H9 (cell line): ENCODE measurements around the gene SLCO2A1. TPM values are rescaled to one million over a fixed set of nuclear protein-coding genes. Genes with fewer than 3 reads are reported as not detected.

Experiments used
- DNase-seq: peaks from one replicate; pipeline ENCODE4 v3.0.0-alpha.2; 2017
- H2AFZ ChIP-seq: one replicate; pipeline ENCODE4 v1.6.1; 2013; ENCODE audit warnings: mild to moderate bottlenecking, low read length, control low read depth, moderate library complexity
- H2AK5ac ChIP-seq: 2 replicates; pipeline ENCODE4 v1.6.1; 2013; ENCODE audit warnings: low read length, control low read depth, mixed read lengths; ENCODE audit not compliant: insufficient read length
- H2BK120ac ChIP-seq: one replicate; pipeline ENCODE4 v1.6.1; 2013; ENCODE audit warnings: low read depth, mild to moderate bottlenecking, low read length, control low read depth, inconsistent platforms; ENCODE audit not compliant: poor library complexity, severe bottlenecking
- H2BK12ac ChIP-seq: 2 replicates; pipeline ENCODE4 v1.6.1; 2013; ENCODE audit warnings: low read length, control low read depth, mixed read lengths, low read depth; ENCODE audit not compliant: insufficient read length
- H2BK15ac ChIP-seq: 2 replicates; pipeline ENCODE4 v1.6.1; 2013; ENCODE audit warnings: low read depth, low read length, control low read depth
- H2BK20ac ChIP-seq: one replicate; pipeline ENCODE4 v1.6.1; 2013; ENCODE audit warnings: low read depth, mild to moderate bottlenecking, low read length, control low read depth, inconsistent platforms; ENCODE audit not compliant: poor library complexity, severe bottlenecking
- H2BK5ac ChIP-seq: 2 replicates; pipeline ENCODE4 v1.6.1; 2013; ENCODE audit warnings: low read length, control low read depth, mixed read lengths; ENCODE audit not compliant: insufficient read length
- H3K14ac ChIP-seq: 2 replicates; pipeline ENCODE4 v1.6.1; 2013; ENCODE audit warnings: low read length, control low read depth; ENCODE audit not compliant: insufficient read depth
- H3K18ac ChIP-seq: 2 replicates; pipeline ENCODE4 v1.6.1; 2013; ENCODE audit warnings: low read depth, mild to moderate bottlenecking, mixed read lengths, low read length, control low read depth; ENCODE audit not compliant: insufficient read length
- H3K23ac ChIP-seq: 2 replicates; pipeline ENCODE4 v1.6.1; 2013; ENCODE audit warnings: low read length, control low read depth, mixed read lengths, low read depth; ENCODE audit not compliant: insufficient read length
- H3K23me2 ChIP-seq: 2 replicates; pipeline ENCODE4 v1.6.1; 2013; ENCODE audit warnings: low read depth, mild to moderate bottlenecking, mixed read lengths, low read length, control low read depth; ENCODE audit not compliant: insufficient read length, poor library complexity, severe bottlenecking
- H3K27ac ChIP-seq: 2 replicates; pipeline ENCODE4 v1.5.1; 2013; ENCODE audit warnings: low read length, control low read depth, mixed read lengths, low read depth; ENCODE audit not compliant: insufficient read length
- H3K27me3 ChIP-seq: 2 replicates; pipeline ENCODE4 v1.6.1; 2013; ENCODE audit warnings: low read length, control low read depth, inconsistent platforms; ENCODE audit not compliant: insufficient read depth
- H3K4ac ChIP-seq: 2 replicates; pipeline ENCODE4 v1.6.1; 2013; ENCODE audit warnings: low read depth, mild to moderate bottlenecking, control low read depth, inconsistent platforms, low read length, moderate library complexity
- H3K4me1 ChIP-seq: 2 replicates; pipeline ENCODE4 v1.6.1; 2013; ENCODE audit warnings: low read length, control low read depth, inconsistent platforms; ENCODE audit not compliant: insufficient read depth
- H3K4me2 ChIP-seq: 2 replicates; pipeline ENCODE4 v1.6.1; 2013; ENCODE audit warnings: low read length, control low read depth, mixed read lengths; ENCODE audit not compliant: insufficient read length, insufficient read depth
- H3K56ac ChIP-seq: 2 replicates; pipeline ENCODE4 v1.6.1; 2013; ENCODE audit warnings: low read depth, mild to moderate bottlenecking, mixed read lengths, low read length, control low read depth; ENCODE audit not compliant: insufficient read length
- H3K79me1 ChIP-seq: 2 replicates; pipeline ENCODE4 v1.6.1; 2013; ENCODE audit warnings: low read depth, mild to moderate bottlenecking, moderate library complexity, low read length, control low read depth, inconsistent platforms; ENCODE audit not compliant: insufficient read depth, poor library complexity, severe bottlenecking
- H3K79me2 ChIP-seq: 2 replicates; pipeline ENCODE4 v1.6.1; 2013; ENCODE audit warnings: low read length, control low read depth, inconsistent platforms; ENCODE audit not compliant: insufficient read depth
- H3K9ac ChIP-seq: 2 replicates; pipeline ENCODE4 v1.6.1; 2013; ENCODE audit warnings: low read length, control low read depth, mixed read lengths; ENCODE audit not compliant: insufficient read length; ENCODE audit errors: extremely low read depth
- H3K9me3 ChIP-seq: one replicate; pipeline ENCODE4 v1.6.1; 2013; ENCODE audit warnings: low read depth, low read length, inconsistent platforms; ENCODE audit not compliant: control insufficient read depth
- H3T11ph ChIP-seq: one replicate; pipeline ENCODE4 v1.6.1; 2013; ENCODE audit warnings: mild to moderate bottlenecking, low read length, control low read depth, inconsistent platforms
- H4K20me1 ChIP-seq: one replicate; pipeline ENCODE4 v1.6.1; 2013; ENCODE audit not compliant: control insufficient read depth, insufficient read length, insufficient read depth
- H4K5ac ChIP-seq: 2 replicates; pipeline ENCODE4 v1.6.1; 2013; ENCODE audit warnings: low read depth, mild to moderate bottlenecking, mixed read lengths, low read length, control low read depth; ENCODE audit not compliant: insufficient read length
- H4K8ac ChIP-seq: replicated peaks from 2 replicates; pipeline ENCODE4 v1.6.1; 2013; ENCODE audit warnings: low read length, control low read depth, mixed read lengths, low read depth; ENCODE audit not compliant: insufficient read length
- H4K91ac ChIP-seq: 2 replicates; pipeline ENCODE4 v1.6.1; 2013; ENCODE audit warnings: low read depth, mild to moderate bottlenecking, moderate library complexity, mixed read lengths, low read length, control low read depth; ENCODE audit not compliant: insufficient read length
- H3K27ac Mint-ChIP-seq, 3 experiments: 2 replicates in 2 of 3; 3 replicates in 1 of 3; pipeline ENCODE4 v1.8.0; 2020 to 2021; ENCODE audit warnings: mixed read lengths in 3 of 3, mild to moderate bottlenecking in 1 of 3, moderate library complexity in 1 of 3
- H3K27me3 Mint-ChIP-seq: 2 replicates; pipeline ENCODE4 v1.8.0; 2021; ENCODE audit warnings: low read depth, mild to moderate bottlenecking, moderate library complexity, mixed read lengths
- H3K36me3 Mint-ChIP-seq, 3 experiments: 2 replicates in 2 of 3; 3 replicates in 1 of 3; pipeline ENCODE4 v1.8.0; 2020 to 2021; ENCODE audit warnings: low read depth in 3 of 3, mixed read lengths in 3 of 3; ENCODE audit not compliant: insufficient read depth in 1 of 3
- H3K4me1 Mint-ChIP-seq, 2 experiments: 2 replicates each; pipeline ENCODE4 v1.8.0; 2020; ENCODE audit warnings: mixed read lengths in 2 of 2
- H3K4me3 Mint-ChIP-seq, 2 experiments: 2 replicates in 1 of 2; 3 replicates in 1 of 2; pipeline ENCODE4 v1.8.0; 2020 to 2021; ENCODE audit warnings: mild to moderate bottlenecking in 2 of 2, mixed read lengths in 2 of 2, moderate library complexity in 1 of 2
- H3K9me3 Mint-ChIP-seq, 2 experiments: 2 replicates in 1 of 2; 3 replicates in 1 of 2; pipeline ENCODE4 v1.8.0; 2020; ENCODE audit warnings: mild to moderate bottlenecking in 2 of 2, mixed read lengths in 2 of 2, moderate library complexity in 1 of 2
- WGBS: extraction: QIAGEN DNeasy Blood & Tissue Kit; methylation state at CpG from one replicate; pipeline ENCODE4 v1.1.7; 2013; ENCODE audit warnings: missing lambda C conversion rate, low lambda C conversion rate, mixed read lengths; ENCODE audit not compliant: insufficient read length; ENCODE audit errors: extremely low coverage; 5-methylcytosine and 5-hydroxymethylcytosine counted together
- total RNA-seq: library from RNA; stranded (reverse); gene quantifications from 2 replicates; pipeline ENCODE4 v1.2.1, GENCODE V29; 2021
- TF ChIP-seq, protein P1 (sequence below): fragments of 200-600 bp; sonication (generic); conservative IDR thresholded peaks from 3 replicates; pipeline ENCODE4 v1.8.0; 2021; ENCODE audit warnings: antibody characterized with exemption, mild to moderate bottlenecking

Gene SLCO2A1
- total RNA-seq, 1 experiment from 2014 or later: 0.98 TPM

DNA sequence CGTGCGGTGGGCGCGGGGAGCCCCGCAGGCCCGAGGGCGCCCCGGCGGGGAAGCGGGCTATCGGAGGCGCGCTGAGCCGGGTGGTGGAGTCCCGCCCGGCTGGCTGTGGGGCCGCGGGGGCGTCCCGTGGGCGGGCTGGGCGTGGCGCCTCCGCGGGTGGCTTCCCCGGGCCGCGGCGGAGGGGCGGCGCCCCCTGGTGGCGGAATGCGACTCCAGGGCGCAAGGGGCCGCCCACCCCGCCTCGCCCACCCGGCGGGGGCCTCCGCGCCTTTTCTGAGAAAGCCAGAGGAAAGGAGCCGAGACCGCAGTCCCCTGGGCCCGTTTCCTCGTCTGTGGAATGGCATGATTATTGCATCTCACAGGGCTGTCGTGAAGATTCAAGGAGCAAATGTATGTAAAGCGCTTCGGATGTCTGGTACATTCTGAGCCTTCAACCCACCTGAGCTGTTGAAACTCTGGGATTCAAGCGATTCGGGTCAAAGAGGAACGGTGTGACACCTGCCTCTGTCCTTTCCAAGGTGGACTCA lies 102.1 kb downstream of the SLCO2A1 start:
- H3K4ac ChIP-seq: no peak overlapping the region
- H3K9me3 ChIP-seq: no peaks in the 10 kb centered on the region
- H3K27ac Mint-ChIP-seq: no peak overlapping the region
- H2BK5ac ChIP-seq: no peak overlapping the region
- H3K18ac ChIP-seq: no peak overlapping the region
- H3K4me3 Mint-ChIP-seq: peak overlapping the region; percentile 60 to 76
- TF ChIP-seq, protein P1, sequence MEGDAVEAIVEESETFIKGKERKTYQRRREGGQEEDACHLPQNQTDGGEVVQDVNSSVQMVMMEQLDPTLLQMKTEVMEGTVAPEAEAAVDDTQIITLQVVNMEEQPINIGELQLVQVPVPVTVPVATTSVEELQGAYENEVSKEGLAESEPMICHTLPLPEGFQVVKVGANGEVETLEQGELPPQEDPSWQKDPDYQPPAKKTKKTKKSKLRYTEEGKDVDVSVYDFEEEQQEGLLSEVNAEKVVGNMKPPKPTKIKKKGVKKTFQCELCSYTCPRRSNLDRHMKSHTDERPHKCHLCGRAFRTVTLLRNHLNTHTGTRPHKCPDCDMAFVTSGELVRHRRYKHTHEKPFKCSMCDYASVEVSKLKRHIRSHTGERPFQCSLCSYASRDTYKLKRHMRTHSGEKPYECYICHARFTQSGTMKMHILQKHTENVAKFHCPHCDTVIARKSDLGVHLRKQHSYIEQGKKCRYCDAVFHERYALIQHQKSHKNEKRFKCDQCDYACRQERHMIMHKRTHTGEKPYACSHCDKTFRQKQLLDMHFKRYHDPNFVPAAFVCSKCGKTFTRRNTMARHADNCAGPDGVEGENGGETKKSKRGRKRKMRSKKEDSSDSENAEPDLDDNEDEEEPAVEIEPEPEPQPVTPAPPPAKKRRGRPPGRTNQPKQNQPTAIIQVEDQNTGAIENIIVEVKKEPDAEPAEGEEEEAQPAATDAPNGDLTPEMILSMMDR: peak; percentile 73
- no peak overlapping the region for H2BK20ac ChIP-seq
- no peaks in the 10 kb centered on the region for H4K20me1 ChIP-seq
- H3K4me1 ChIP-seq: no peaks in the 10 kb centered on the region
- H3K4me2 ChIP-seq: peak overlapping the region; percentile 41
- H3K4me1 Mint-ChIP-seq: peaks cover 15 to 16% of the 10 kb centered on the region in 2 experiments
- peaks cover 5% of the 10 kb centered on the region for H3K23me2 ChIP-seq
- no peak overlapping the region for H2BK12ac ChIP-seq
- no peaks in the 10 kb centered on the region for H3K79me1 ChIP-seq
- H3K9me3 Mint-ChIP-seq: no peaks in the 10 kb centered on the region; a peak in 1 of 5 replicates
- peak; percentile 58 for DNase-seq
- H4K5ac ChIP-seq: no peak overlapping the region
- H3K27ac ChIP-seq: no peak overlapping the region
- H3K27me3 ChIP-seq: no peaks in the 10 kb centered on the region; the same call in 1 of the 2 replicates
- H3K23ac ChIP-seq: no peak overlapping the region
- H4K91ac ChIP-seq: no peak overlapping the region
- H3K14ac ChIP-seq: no peak overlapping the region
- no peak overlapping the region for H2AK5ac ChIP-seq
- H2BK15ac ChIP-seq: no peak overlapping the region
- no peak overlapping the region for H4K8ac ChIP-seq
- no peak overlapping the region for H3T11ph ChIP-seq
- peaks cover 31% of the 10 kb centered on the region for H3K27me3 Mint-ChIP-seq
- H2BK120ac ChIP-seq: no peak overlapping the region
- H3K36me3 Mint-ChIP-seq: no peaks in the 10 kb centered on the region; a peak in 1 of 7 replicates
- no peak overlapping the region for H2AFZ ChIP-seq
- H3K9ac ChIP-seq: no peak overlapping the region
- no CpG with 5 or more reads among the region's 51 CpGs for WGBS
- H3K56ac ChIP-seq: no peak overlapping the region
- H3K79me2 ChIP-seq: no peaks in the 10 kb centered on the region
